NCI-H146 (cell line): ENCODE results near the gene SRM.
"Not testable (repeated sequence)": the region's sequence is repeated elsewhere in the genome, so short reads cannot be mapped to it uniquely, and the experiment has no call there.

Experiments used
- DNase-seq: peaks from one replicate; lab custom pipeline; 2025; lab: John Stamatoyannopoulos, UW

The SRM gene

GRCh38 chr1:11059968-11060830 is at the start of gene SRM:
SRM (minus strand) TSS chr1:11060018; CDS start chr1:11059943, 75 bp downstream.
- DNase-seq = peak; percentile 82

DNA sequence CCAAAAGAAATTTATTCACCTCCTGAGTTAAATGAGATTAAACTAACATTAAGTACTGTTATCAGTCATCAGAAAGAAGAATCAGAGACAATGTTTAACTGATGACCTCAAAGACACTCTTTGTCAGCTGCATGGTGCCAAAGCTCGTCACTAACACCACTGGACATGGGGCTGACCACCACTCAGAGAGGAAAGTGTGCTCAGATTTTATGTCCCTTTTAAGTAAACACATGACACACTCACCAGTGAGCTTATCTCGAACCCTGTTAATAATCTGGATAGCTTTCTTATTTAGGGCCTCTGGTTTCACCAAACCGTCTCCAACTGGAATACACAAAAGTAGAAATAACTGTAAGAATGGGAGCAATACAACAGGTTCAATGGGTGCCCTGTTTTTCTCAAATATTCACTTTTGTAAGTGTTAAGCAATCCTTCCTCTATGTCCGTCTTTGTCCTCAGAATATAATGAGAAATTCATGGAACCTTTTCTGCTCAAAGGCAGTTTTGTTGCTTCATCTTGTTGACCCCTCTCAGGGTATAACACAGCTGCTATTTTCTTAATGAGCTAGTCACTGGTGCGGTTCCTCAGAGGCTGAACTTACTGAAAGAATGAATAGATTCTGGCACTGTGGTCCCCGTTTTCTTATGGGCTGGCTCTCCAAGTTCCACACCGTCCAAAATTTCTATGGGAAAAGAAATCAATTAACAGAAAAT is 49.4 kb upstream of the SRM start:
- no peak for DNase-seq

- no peak for DNase-seq
Observed at GRCh38 chr1:11107599-11107998, 47.8 kb upstream of the SRM start.

DNA sequence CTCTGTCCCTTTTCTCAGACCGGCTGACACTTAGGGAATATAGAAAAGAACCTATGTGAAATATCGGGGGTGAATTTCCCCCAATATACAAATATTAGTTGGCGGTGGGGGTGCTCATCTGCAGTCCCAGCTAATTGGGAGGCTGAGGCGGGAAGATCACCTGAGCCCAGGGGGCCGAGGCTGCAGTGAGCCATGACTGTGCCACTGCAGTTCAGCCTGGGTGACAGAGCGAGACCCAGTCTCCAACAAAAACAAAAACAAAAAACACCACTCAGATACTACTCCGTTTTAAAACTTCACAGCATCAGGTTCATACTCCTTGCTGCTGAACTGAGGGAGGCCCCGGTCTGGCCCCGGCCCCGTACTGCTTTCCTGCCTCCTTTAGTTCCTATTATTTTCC is 45.8 kb upstream of the SRM start:
- DNase-seq = no peak

DNA sequence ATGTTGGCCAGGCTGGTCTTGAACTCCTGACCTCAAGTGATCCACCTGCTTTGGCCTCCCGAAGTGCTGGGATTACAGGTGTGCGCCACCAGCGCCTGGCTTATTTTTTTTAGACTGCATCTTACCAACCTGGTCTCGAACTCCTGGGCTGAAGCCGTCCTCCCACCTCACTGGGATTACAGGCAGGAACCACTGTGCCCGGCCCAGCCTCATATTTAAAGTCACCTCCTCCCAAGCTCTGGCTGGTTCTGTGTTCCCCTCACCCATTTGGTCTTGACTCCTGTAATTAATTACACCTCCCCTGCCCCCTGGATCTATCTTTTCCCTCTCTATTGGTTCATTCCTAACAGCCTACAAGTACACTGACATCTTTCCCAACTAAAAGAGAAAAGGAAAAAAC is 41.5 kb upstream of the SRM start:
- DNase-seq = no peak

DNA sequence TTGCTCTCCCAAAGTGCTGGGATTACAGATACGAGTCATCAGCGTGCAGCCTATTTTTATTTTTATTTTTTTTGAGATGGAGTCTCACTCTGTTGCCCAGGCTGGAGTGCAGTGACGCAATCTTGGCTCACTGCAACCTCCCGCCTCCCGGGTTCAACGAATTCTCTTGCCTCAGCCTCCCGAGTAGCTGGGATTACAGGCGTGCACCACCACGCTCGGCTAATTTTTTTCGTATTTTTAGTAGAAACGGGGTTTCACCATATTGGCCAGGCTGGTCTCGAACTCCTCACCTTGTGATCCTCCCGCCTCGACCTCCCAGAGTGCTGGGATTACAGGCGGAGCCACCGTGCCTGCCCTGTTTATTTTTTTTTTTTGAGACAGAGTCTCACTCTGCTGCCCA is 41.0 kb upstream of the SRM start:
- DNase-seq = not testable (repeated sequence)

DNA sequence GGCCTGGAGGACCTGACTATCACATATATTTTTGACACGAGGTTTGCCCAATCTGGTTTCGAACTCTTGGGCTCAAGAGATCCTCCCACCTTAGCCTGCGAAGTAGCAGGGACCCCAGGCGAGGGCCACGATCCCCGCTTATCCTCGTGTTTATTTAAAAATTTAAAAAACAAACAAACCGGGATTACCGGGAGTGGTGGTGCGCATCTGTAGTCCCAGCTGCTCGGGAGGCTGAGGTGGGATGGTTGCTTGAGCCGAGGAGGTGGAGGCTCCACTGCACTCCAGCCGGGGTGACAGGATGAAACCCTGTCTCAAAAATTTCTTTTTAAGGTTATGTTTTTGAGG is 40.3 kb upstream of the SRM start:
- no peak for DNase-seq

DNA sequence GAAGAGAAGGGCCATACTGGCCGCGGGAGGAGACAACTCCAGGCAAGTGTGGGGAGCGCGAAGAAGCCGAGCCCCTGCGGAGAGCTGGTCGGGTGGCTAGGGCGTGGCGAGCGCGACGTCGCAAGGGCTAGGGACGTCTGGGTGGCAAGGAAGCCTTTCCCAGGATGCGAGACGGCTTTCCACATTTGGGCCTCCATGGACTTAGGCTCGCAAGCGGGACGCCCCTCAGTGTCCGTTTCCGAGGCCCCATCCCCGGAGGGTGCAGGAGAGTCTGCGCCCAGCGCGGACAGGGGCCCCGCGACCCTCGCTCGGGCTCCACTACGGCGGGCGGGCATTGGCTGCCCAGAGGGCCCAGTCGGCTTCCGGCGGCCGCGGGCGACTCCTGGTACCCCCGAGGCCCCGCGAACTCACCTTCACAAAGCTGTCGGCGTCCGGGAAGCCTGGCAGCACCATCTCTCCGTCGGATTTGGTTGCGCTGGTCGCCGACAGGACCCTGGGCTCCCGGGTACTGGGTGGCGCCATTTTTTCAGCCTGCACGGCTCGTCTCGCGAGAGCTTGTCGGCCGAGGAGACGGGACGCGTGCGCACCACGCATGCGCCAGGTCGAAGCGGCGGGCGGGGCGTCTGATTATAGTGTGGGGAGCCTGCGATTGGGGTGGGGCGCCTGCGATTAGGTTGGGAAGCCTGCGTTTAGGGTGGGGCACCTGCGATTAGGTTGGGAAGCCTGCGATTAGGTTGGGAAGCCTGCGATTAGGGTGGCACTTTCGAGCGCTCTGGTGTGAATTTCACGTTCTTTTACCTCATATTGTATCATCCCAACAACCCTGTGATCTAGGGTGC is 39.7 kb upstream of the SRM start, which contains the start of gene EXOSC10:
TSS of gene EXOSC10 (minus strand) at position 560 of the 839 bp plus-strand sequence. CDS start at position 522, 38 bp downstream.
- peak; percentile 84 for DNase-seq

DNA sequence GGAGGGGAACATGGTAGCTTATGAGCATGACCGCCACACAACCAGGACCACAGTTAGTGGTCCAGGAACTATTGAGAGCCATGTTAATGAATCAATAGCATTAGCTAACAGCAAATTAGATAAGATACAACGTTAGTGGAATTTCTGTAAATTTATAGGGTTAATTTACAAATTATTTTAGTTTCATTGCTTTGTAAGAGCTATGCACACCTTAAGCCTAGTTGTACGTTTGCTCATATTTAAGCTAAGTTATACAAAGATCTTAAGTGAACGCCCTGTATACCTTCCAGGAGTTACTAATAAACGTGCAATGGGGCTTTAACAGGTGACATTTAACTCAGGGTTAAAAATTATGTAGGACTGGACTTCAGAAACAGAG is 39.1 kb upstream of the SRM start:
- no peak for DNase-seq

DNA sequence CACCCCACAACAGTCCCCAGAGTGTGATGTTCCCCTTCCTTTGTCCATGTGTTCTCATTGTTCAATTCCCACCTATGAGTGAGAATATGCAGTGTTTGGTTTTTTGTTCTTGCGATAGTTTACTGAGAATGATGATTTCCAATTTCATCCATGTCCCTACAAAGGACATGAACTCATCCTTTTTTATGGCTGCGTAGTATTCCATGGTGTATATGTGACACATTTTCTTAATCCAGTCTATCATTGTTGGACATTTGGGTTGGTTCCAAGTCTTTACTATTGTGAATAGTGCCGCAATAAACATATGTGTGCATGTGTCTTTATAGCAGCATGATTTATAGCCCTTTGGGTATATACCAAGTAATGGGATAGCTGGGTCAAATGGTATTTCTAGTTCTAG is 24.0 kb upstream of the SRM start:
- not testable (repeated sequence) for DNase-seq

GRCh38 chr1:11080931-11081330 is 21.1 kb upstream of the SRM start:
- DNase-seq = no peak

- no peak for DNase-seq
Observed at GRCh38 chr1:11078631-11079030, 18.8 kb upstream of the SRM start.

- DNase-seq = not testable (repeated sequence)
Observed at GRCh38 chr1:11073398-11073797, 13.6 kb upstream of the SRM start.

- DNase-seq = peak; percentile 84
Observed at GRCh38 chr1:11072216-11072917, 12.5 kb upstream of the SRM start.

DNA sequence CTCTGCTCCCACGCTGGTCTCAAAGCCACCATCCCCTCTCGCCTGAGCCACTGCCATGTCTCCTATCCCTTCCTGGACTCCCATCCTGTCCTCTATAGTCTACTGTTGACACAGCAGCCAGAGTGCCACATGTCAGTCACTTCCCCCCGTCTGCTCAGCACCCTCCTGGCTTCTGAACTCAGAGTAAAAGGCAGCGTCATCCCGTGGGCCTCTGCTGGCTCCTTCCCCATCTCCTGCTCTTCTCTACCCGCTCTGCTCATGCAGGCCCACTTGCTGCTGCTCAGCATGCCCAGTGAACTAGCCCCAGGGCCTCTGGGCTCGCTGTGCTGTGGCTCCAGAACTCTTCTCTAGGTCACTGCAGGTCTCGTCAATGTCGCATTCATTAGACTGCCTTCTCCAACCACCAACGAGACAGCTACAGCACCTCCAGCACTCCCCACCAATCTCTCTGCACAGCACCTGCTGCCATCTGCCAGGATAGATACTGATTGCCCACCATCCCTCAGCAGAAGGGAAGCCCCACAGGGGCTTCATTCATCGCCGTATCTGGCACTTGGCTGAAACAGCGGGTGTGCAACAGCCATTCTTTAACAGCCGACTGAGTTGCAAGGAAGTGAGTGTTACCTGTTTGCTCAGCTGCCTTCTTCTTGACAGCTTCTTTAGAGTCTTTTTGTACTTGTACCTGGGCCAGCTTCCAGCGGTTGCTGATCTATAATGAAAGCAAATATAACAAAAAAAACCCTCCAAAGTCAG is 11.8 kb upstream of the SRM start:
- DNase-seq = peak; percentile 94

GRCh38 chr1:11070876-11071275 is 11.1 kb upstream of the SRM start:
- peak; percentile 42 for DNase-seq

DNA sequence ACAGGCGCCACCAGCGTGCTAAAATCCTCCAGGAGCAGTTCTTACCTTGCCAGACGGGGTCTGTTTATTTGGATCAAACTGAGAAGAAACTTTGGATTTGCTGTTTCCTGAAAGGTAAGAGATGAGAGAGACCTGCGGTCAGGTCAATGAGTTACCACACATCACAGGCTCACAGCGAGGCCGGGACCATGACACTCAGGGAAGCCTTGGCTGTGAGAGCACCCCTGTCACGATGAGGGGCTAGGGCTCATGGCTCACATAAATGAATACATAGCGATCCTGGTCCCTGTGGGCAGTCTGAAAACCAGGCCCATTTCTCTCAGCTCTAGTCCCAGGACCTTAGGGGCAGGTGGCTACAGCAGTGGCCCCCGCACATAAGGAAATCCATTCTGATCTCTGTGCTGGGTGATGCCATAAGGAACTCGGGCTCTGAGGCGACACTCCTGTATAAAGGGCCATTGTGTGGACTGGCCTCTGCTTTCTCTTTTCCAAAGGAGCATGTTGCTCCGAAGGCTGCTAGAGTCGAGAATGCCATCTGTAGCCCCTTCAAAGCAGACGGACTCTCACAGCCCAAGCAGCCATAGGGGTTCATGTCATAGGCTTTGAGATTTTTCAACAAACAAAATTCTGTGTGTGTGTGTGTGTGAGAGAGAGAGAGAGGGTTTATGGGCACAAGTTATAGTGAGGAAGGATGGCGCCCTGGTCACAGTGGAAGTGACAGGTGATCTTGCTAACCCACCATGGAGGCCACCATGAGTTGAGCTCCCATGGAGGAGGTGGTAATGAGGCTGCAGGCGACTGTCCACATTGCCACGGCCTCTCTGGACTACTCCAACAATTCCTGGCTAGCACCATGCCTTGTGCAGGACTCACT is 9.0 kb upstream of the SRM start:
- DNase-seq = no peak

- DNase-seq = no peak
Observed at GRCh38 chr1:11067716-11068599, 8.1 kb upstream of the SRM start.

- DNase-seq = no peak
Observed at GRCh38 chr1:11065796-11066195, 6.0 kb upstream of the SRM start.
